KBM-7 (cell line): Measurements from ENCODE around the gene NFE2.
"Not testable (repeated sequence)": the region's sequence is repeated elsewhere in the genome, so short reads cannot be mapped to it uniquely, and the experiment has no call there.

ENCODE experiments used
- DNase-seq: peaks from one replicate; pipeline ENCODE4 v3.0.0-alpha.2; 2015
- in situ Hi-C: fragments of 300-500 bp; cut with MboI; formaldehyde crosslinking; loops from 2 replicates; pipeline ENCODE4 v1.14.3; 2020; ENCODE audit warnings: low sequenced_read_pairs, low pct_unique_long_range_greater_than_20kb, mixed read lengths

The NFE2 gene

DNA sequence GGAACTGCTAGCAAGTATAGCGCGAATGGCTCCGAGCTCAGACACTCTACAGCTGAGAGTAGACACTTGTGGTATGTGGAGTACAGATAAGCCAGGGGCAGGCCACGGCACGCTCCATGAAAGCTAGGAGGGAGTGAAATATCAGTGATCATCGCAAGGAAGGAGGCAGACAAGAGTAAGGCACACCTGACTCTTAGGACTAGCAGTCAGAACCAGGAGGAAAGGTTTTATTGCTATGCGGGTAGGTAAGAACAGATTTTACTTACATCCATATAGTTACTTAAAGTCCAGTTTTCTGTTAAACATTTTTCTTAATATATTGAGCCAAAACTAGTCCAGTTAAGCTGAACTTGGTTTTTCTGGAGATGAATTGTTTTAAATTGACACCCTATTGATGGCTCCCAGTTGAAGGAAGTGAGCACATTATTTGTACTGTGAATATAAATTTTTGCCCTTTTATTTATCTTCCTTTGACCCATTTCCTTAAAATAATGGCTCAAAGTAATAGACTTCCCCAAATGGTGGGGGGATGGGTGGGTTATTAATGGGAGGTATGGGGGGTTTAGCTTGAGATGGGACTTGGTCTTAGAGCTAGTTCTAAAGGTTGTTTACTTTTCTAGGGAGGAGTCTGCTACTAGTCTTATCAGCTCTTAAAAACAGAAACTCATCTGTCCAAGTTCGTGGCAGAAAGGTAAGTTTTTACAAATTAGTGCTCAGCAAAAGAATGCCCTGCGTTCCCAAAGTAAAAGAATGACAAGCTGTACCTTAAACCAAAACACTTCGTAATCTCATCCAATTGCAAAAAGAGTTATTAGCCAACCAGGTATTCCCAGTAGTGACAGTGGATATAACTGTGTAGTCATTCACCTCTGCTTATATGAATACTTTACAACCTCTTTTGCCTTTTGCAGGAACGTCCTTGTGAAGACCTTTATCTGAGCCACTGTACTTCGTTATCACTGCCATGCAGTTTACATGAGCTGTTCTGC lies 14.5 kb downstream of the NFE2 start:
- no peak for DNase-seq
- in situ Hi-C loops: no loop called here

GRCh38 chr12:54285150-54286041 lies 15.4 kb downstream of the NFE2 start:
- DNase-seq: no peak
- in situ Hi-C loops: no loop called here

GRCh38 chr12:54284070-54284780 lies 16.6 kb downstream of the NFE2 start:
- in situ Hi-C loops, DNase-seq: not testable (repeated sequence)

DNA sequence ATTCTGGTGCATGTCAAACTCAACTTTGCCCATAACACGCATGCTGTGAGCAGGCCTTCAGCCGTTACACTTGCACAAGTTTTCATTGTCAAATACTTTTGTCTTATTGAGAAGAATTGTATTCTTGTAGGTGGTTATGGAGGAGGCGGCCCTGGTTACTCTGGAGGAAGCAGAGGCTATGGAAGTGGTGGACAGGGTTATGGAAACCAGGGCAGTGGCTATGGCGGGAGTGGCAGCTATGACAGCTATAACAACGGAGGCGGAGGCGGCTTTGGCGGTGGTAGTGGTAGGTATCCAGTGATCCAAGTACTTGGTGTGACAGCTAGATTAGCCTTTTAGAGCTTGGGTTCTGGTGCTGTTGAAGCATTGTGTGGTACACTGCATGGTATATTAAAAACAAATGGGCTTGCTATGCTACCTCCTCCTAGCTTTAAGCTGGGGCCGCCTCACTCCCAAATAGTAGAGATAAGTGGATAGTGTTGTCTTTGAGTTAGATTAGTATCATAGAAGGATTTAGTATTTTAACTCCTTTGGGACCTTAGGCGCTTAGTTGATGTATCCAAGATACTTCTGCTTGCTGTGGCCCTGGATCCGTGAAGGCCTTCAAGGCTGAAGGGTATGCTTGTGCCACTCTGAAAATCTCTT lies 17.7 kb downstream of the NFE2 start:
- in situ Hi-C loops: no loop called here
- DNase-seq: no peak

DNA sequence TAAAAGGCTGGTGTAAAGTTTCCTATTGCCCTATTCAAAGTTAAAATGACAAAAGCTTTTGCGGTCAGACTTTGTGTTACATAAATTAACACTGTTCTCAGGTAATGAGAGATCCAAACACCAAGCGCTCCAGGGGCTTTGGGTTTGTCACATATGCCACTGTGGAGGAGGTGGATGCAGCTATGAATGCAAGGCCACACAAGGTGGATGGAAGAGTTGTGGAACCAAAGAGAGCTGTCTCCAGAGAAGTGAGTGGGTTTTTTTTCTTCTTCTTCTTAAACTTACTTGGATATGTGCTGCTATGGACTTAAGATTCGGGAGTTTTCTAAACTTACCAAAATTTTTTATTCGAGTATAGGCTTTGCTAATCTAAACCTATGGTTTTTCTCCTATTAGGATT lies 19.1 kb downstream of the NFE2 start:
- DNase-seq, in situ Hi-C loops: not testable (repeated sequence)

DNA sequence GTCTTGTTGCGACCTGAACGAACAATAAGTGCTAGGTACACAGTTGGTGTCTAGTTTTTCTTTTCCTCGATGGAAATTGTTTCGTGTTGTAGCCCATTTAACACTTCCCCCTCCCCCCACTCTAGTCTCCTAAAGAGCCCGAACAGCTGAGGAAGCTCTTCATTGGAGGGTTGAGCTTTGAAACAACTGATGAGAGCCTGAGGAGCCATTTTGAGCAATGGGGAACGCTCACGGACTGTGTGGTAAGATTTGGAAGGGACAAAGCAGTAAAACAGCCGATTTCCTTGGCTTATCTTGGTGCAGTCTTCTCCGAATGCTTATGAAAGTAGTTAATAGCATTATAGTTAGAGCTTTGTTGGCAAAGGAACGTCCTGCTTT lies 19.6 kb downstream of the NFE2 start:
- in situ Hi-C loops: not testable (repeated sequence)

DNA sequence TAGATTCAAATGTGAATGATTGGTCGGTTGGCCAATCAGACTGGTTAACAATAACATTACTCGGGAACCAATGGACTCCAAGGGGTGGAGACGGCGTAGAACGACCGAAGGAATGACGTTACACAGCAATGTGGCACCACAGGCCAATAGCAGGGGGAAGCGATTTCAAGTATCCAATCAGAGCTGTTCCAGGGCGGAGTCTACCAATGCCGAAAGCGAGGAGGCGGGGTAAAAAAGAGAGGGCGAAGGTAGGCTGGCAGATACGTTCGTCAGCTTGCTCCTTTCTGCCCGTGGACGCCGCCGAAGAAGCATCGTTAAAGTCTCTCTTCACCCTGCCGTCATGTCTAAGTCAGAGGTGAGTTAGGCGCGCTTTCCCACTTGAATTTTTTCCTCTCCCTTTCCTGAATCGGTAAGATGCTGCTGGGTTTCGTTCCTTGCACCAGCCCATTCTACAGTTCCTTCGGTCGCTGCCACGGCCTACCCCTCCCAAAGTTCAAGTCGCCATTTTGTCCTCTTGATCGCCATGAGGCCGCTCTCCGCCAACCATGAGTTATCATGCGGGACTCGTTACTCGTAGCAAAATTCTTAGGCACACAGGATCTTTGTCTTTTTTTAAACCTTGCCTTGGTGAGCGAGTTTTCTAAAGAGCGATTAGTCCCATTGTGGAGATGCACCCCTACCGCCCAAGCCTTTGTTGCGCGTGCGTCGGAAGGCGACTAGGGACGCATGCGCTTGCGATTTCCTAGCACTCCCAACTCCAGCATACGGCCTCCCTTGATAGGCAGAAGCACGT lies 20.2 kb downstream of the NFE2 start, which contains the start of gene HNRNPA1:
Gene HNRNPA1, plus strand, starts transcription at position 259 of the 793 bp plus-strand sequence. Its CDS starts 82 bp downstream, at position 341.
- in situ Hi-C loops: no loop called here
- peak; percentile 99 for DNase-seq

More for the DNA sequence above, 19.6 kb downstream of the NFE2 start:
- not testable (repeated sequence) for DNase-seq

DNA sequence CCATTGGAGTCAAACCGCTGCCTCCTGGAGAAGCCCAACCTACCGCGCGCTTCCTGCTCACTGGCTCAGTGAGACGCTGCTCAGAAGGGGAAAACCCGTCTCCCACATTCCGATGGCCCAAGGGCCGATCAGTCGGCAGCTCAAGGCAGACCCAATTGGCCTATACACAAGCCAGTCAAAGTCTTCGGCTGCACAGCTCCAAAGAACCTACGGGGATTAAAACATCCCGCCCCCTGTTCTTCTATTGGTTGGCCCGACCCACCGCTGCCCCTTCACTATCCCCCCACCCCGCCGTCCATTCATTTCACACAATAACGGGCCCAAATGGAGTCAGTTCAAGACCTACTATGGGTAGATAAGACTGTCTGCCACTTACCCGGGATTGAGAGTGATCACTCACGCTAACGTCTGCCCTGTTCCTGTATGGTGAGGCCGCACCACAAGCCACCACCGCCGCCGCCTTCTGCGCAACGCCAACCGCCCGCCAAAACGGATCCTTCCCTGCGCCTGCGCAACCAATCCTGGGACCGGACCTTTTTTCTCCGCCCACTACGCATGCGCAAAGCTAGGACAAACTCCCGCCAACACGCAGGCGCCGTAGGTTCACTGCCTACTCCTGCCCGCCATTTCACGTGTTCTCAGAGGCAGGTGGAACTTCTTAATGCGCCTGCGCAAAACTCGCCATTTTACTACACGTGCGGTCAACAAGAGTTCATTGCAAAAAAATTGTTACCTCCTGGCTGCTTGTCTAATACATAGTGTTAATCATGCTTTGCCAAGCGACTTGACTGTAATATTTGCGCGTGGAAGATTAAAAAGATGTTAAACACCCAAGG lies 21.0 kb downstream of the NFE2 start, which contains the start of gene CBX5:
Gene CBX5, minus strand, starts transcription at position 491 of the 836 bp plus-strand sequence. CDS start 22,472 bp downstream, outside the sequence.
- DNase-seq: peak; percentile 98
- in situ Hi-C loops: no loop called here

DNA sequence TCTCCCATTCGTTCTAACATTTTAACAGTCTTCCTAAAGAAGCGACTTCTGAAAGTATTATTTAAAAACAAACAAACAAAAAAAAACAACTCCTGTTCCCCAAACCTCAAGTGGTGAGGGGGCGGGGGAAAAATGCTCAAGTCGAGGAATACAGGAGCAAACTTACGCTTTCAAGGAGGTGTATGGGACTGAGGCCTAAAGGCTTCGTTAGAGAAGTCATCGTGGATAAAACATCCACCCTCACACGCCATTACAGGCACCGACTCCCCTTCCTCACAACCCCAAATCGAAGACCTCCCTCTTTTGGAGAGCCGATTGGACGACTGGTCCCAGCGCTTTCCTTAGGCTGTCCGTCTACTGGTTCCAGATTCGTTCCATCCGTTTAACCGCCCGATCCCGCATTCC lies 21.6 kb downstream of the NFE2 start:
- DNase-seq: no peak
- in situ Hi-C loops: no loop called here

DNA sequence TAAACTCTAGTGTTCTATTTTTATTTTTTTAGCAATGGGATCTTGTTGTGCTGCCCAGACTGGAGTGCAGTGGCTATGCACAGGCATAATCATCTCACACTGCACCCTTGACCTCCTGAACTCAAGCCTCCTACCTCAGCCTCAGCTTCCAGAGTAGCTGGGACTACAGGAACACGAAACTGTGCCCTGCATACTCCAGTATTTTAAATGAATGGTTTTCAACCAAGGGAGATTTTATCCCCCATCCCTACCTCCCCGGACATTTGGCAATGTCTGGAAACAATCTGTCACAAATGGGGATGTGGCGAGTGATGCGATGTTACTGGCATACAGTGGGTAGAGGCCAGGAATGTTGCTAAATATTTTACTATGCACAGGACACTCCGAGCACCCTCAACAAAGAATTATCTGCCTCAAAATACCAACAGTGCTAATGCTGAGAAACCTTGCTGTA lies 23.0 kb downstream of the NFE2 start:
- in situ Hi-C loops: no loop called here

GRCh38 chr12:54276368-54276767 lies 24.4 kb downstream of the NFE2 start:
- DNase-seq: no peak
- in situ Hi-C loops: no loop called here

More for the DNA sequence above, 23.0 kb downstream of the NFE2 start:
- no peak for DNase-seq

DNA sequence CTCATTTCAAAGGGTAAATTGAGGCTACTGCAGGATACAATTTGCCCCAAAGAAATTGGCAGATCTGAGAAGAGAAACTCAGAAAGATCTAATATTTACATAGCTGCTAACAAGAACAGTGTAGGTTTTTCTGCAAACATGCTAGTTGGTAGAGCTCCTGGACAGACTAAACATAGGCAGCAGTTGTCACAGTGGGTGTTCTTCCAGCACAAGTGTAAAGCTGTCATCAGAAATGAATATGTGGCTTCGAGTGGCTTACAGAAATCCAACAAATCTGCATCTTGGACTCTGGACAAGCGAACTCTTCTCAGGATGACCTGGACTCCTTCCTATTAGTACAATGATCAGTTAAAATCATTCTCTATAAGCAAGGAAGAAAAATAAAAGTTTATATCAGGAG lies 26.8 kb downstream of the NFE2 start:
- in situ Hi-C loops: no loop called here
- no peak for DNase-seq

- in situ Hi-C loops: no loop called here
- no peak for DNase-seq
Observed at GRCh38 chr12:54272214-54272613, 28.6 kb downstream of the NFE2 start.

DNA sequence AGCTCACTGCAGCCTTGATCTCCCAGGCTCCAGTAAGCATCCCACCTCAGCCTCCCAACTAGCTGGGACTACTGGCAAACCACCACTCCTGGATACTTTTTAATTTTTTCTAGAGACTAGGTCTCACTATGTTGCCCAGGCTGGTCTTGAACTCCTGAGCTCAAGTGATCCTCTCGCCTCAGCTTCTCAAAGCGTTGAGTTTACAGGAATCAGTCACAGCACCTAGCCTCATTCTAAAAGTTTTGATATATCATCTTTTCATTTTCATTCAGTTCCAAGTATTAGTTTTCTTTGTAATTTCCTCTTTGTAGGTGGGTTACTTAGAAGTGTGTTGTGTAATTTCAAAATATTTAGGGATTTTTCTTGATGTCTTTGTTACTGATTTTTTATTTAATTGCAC lies 30.5 kb downstream of the NFE2 start:
- DNase-seq: no peak
- in situ Hi-C loops: no loop called here

DNA sequence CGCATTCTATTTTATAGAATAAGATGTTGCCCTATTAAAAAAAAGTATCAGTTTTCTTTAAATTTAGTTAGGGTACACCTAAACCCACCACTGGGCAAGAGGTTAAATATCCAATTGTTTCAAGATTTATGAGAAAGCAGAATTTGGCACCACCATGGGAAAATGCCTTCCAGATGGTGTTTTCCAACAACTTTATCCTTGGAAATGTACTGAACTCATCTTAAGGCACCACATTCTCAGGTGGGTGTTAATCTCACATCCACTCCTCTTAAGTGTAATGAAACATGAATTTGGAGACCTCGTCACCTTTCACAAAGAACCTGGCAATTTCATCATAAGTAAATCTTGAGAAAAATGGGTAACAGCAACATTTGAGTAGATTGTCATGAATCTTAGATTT lies 34.0 kb downstream of the NFE2 start:
- in situ Hi-C loops: no loop called here
- DNase-seq: no peak

- DNase-seq: no peak
- in situ Hi-C loops: no loop called here
Observed at GRCh38 chr12:54265364-54265812, 35.4 kb downstream of the NFE2 start.

DNA sequence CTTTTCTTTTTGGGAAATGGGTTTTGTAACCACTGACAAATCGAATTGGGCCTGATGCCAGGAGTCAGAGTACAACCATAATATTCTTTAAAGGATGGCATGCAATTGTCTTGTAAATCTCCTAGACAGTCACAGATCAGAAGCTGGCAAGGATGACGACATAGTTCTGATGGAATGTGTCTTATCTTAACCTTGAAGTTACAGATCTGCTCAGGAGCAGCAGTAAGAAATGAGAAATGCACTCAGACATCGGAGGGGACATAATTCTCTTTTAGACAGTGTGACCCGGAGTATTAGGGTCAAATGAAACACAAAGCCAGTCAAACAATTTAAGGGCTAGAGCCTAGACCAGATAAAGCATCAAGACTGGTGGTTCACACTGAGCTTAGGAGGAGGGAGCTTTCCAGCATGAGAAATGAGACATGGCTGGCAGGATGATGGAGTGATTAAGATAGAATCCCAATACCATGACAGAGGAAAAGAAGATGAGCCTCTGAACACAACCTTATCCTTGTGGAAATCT lies 38.4 kb downstream of the NFE2 start:
- in situ Hi-C loops: no loop called here
- DNase-seq: peak; percentile 51
